ENCODE data around the gene SPHK1.
A peak's percentile ranks its signal among the peaks of the same experiment; 100 is the strongest.
"Not testable (repeated sequence)": the region's sequence is repeated elsewhere in the genome, so short reads cannot be mapped to it uniquely, and the experiment has no call there.

SPHK1 gene, protein sequence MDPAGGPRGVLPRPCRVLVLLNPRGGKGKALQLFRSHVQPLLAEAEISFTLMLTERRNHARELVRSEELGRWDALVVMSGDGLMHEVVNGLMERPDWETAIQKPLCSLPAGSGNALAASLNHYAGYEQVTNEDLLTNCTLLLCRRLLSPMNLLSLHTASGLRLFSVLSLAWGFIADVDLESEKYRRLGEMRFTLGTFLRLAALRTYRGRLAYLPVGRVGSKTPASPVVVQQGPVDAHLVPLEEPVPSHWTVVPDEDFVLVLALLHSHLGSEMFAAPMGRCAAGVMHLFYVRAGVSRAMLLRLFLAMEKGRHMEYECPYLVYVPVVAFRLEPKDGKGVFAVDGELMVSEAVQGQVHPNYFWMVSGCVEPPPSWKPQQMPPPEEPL

DNA sequence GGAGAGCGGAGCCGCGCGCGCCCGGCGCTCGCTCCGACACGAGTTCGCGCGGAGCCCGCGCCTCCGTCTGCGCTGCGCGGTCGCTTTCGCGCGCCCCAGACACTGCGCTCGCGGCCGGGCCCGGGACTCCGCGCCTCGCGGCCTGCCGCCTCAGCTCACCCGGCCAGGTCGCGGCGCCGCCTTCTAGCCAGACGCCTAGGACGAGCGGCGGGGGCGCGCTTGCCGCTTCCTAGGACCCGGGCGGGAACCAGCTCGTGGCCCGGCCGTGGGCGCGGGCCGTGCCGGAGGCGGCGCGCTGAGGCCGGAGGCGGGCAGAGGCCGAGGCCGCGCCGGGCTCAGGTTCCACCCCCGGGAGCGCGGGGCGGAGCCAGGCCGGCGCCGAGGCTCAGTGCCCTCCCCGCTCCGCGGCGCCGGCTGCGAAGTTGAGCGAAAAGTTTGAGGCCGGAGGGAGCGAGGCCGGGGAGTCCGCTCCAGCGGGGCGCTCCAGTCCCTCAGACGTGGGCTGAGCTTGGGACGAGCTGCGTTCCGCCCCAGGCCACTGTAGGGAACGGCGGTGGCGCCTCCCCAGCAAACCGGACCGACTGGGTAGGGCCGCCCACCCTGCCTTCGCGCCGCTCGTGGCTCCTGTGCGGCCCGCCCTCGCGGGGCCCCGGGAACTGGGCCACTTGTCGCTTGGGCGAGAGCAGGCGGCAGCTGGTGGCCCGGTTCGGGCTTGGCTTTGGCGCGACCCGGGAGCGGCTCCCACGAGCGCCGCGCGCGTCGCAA is at the start of gene SPHK1:
Gene SPHK1 (plus strand): TSS at position 388 of the 765 bp plus-strand sequence. CDS start 1,036 bp downstream, outside the sequence.
- Mint-ChIP-seq H3K27ac (peak within 1 kb of the TSS; percentile 85), H3K27me3 (peaks cover 2% of the 10 kb centered on the region), H3K4me3 (peak within 1 kb of the TSS; percentile 85), H3K9me3 (no peaks in the 10 kb centered on the region), H3K36me3 (ENCODE audit: low read depth) (peaks cover 2% of the 10 kb centered on the region), H3K4me1 (peaks cover 15% of the 10 kb centered on the region)
- DNase-seq, result peak; percentile 80
- ATAC-seq, result peak; percentile 68

DNA sequence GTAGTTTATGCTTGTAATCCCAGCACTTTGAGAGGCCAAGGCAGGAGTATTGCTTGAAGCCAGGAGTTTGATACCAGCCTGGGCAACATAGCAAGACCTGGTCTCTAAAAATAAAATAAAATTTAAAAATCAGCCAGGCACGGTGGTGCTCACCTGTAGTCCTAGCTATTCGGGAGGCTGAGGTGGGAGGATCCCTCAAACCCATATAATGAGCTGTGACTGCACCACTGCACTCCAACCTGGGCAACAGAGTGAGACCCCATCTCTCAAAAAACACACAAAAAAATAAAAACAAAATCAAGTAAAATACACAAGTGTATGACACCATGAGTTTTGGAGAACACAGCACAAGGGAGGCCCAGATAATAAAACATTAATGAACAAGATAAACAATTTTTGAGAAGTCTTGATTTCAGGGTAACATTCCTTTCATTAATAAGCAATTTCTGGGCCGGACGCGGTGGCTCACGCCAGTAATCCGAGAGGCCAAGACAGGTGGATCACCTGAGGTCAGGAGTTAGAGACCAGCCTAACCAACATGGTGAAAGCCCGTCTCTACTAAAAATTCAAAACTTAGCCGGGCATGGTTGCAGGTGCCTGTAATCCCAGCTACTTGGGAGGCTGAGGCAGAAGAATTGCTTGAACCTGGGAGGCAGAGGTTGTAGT is 48.6 kb upstream of the SPHK1 start:
- no peak for ATAC-seq
- Mint-ChIP-seq H3K4me3 (no peak overlapping the region), H3K36me3 (ENCODE audit: low read depth) (peaks cover 10% of the 10 kb centered on the region), H3K9me3 (no peaks in the 10 kb centered on the region), H3K4me1 (no peaks in the 10 kb centered on the region), H3K27ac (no peak overlapping the region), H3K27me3 (no peaks in the 10 kb centered on the region)
- no peak for DNase-seq

DNA sequence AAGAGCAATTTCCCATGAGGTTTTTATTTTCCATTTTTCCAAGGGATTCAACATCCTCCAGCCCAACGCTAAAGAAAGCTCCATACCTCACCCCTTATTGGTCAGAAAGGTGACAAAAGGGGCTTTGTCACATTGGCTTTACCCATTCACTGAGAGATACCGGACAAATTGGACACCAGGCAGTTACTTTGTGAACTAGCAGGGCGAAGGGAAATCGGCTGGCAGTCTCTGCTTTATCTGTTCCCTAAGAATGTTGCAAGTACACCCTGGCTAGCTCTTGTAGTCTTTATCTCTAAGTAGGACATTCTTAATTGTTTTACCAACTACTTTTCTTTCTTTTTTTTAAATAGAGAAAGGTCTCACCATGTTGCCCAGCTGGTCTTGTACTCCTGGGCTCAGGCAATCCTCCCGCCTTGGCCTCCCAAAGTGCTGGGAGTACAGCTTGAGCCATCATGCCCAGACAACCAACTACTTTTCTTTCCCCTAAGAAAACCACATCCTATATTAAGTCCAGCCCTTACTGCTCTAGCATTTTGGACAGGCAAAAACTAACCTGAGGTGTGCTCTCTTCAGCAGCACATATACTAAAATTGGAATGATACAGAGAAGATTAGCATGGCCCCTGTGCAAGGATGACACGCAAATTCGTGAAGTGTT is 47.5 kb upstream of the SPHK1 start:
- Mint-ChIP-seq H3K27me3 (no peaks in the 10 kb centered on the region), H3K4me1 (no peaks in the 10 kb centered on the region), H3K4me3 (no peak overlapping the region), H3K27ac (no peak overlapping the region), H3K9me3 (no peaks in the 10 kb centered on the region), H3K36me3 (ENCODE audit: low read depth) (peaks cover 11% of the 10 kb centered on the region)
- no peak for DNase-seq
- ATAC-seq, result no peak

DNA sequence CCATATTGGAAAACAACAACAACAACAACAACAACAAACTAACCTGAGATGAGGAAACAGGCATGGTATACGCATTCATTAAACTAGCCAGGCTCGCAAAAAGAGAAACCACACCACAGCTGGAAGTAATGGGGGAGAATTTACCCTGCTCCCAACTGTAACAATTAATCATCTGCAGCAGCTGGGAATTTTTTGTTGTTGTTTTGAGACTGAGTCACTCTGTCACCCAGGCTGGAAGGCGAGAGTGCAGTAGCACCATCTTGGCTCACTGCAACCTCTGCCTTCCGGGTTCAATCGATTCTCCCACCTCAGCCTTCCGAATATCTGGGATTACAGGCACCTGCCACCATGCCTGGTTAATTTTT is 47.0 kb upstream of the SPHK1 start:
- ATAC-seq (no peak), DNase-seq (no peak)
- H3K27ac Mint-ChIP-seq, result no peak overlapping the region
- no peaks in the 10 kb centered on the region for H3K27me3 Mint-ChIP-seq
- no peaks in the 10 kb centered on the region for H3K9me3 Mint-ChIP-seq
- H3K4me1 Mint-ChIP-seq, result no peaks in the 10 kb centered on the region
- H3K36me3 Mint-ChIP-seq (ENCODE audit: low read depth), result peaks cover 16% of the 10 kb centered on the region
- H3K4me3 Mint-ChIP-seq, result no peak overlapping the region

DNA sequence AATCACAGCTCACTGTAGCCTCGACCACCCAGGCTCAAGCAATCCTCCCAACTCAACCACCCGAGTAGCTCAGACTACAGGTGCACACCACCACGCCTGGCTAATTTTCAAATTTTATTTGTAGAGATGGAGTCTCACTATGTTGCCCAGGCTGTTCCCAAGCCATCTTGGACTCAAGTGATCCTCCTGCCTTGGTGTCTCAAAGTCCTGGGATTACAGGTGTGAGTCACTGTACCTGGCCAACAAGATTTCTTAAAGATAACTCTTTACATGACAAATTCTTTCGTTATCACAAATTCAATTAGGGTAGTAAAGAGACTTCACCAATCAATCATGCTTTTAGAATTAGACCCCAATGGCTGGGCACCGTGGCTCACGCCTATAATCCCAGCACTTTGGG is 43.1 kb upstream of the SPHK1 start:
- H3K27me3 Mint-ChIP-seq, result no peaks in the 10 kb centered on the region
- H3K9me3 Mint-ChIP-seq, result no peaks in the 10 kb centered on the region
- H3K36me3 Mint-ChIP-seq (ENCODE audit: low read depth), result peaks cover 24% of the 10 kb centered on the region
- H3K4me3 Mint-ChIP-seq, result no peak overlapping the region
- H3K27ac Mint-ChIP-seq, result no peak overlapping the region
- ATAC-seq (no peak), DNase-seq (no peak)
- H3K4me1 Mint-ChIP-seq, result no peaks in the 10 kb centered on the region

DNA sequence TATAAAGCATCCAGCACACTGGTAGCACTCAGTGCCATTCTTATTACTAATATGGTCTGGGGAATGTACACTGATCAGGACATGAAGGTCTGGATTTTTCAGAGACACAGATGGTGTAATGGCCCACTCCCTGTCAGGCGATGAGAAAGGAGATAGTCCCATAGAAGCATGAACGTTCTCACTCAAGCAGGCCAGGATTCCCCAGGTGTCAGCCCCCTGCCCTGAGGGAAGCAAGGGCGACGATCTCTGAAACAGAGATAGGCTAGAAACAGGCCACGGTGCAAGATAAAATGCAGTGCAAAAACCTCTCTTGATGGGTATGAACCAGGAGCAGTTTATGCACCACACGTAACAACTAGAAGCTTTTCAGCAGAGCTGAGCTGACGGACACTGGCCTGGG is 41.3 kb upstream of the SPHK1 start:
- Mint-ChIP-seq H3K27ac (no peak overlapping the region), H3K36me3 (ENCODE audit: low read depth) (peaks cover 31% of the 10 kb centered on the region), H3K4me3 (no peak overlapping the region), H3K27me3 (no peaks in the 10 kb centered on the region), H3K4me1 (no peaks in the 10 kb centered on the region), H3K9me3 (no peaks in the 10 kb centered on the region)
- ATAC-seq, result no peak
- DNase-seq, result no peak

DNA sequence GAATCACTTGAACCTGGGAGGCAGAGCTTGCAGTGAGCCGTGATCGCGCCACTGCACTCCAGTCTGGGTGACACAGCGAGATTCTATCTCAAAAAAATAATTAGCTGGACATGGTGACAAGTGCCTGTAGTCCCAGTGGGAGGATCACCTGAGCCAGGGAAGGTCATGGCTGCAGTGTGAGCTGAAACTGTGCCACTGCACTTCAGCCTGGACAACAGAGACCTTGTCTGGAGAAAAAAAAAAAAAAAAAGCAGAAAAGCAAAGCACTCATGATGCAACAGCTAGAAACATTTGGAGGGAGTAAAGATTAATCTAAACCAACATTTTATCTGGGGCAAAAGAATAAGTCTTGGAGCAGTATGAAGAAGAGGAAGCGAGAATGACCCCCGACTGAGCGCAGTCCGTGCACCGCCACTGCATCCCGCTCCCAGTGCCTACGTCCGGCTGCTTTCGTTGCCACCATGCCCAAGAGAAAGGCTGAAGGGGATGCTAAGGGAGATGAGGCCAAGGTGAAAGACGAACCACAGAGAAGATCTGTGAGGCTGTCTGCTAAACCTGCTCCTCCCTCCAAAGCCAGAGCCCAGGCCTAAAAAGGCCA is 38.9 kb upstream of the SPHK1 start:
- Mint-ChIP-seq H3K4me3 (no peak overlapping the region), H3K9me3 (no peaks in the 10 kb centered on the region), H3K27ac (no peak overlapping the region), H3K36me3 (ENCODE audit: low read depth) (peaks cover 27% of the 10 kb centered on the region), H3K27me3 (no peaks in the 10 kb centered on the region), H3K4me1 (no peaks in the 10 kb centered on the region)
- no peak for ATAC-seq
- DNase-seq, result no peak

DNA sequence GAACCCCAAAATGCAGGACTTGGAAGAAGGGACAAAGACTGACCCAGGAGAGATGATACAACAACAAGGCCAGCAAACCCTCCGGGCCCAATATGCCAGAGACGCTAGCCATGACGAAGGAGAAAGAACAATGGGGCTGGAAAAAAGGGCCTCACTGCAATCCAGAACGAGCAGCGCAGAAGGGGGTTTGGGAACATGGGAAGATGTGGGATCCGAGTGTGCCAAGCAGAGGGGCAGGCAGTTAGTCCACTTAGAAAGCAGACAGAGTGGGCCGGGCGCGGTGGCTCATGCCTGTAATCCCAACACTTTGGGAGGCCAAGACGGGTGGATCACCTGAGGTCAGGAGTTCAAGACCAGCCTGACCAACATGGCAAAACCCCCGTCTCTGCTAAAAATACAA is 37.5 kb upstream of the SPHK1 start:
- not testable (repeated sequence) for H3K9me3 Mint-ChIP-seq, ATAC-seq, DNase-seq, H3K4me1 Mint-ChIP-seq, H3K27me3 Mint-ChIP-seq, H3K4me3 Mint-ChIP-seq, H3K27ac Mint-ChIP-seq
- H3K36me3 Mint-ChIP-seq (ENCODE audit: low read depth), result peaks cover 21% of the 10 kb centered on the region

DNA sequence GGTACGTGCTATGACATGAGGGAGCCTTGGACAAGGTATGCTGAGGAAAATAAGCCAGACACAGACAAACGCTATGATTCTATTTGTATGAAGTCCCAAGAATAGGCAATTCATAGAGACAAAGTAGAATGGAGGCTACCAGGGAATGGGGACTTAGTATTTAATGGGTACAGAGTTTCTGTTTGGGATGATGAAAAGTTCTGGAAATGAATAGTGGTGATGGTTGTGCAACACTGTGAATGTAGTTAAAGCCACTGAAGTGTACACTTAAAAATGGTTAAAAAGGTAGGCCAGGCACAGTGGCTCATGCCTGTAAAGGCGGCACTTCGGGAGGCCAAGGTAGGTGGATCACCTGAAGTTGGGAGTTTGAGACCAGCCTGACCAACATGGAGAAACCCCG is 33.9 kb upstream of the SPHK1 start:
- no peak overlapping the region for H3K27ac Mint-ChIP-seq
- H3K9me3 Mint-ChIP-seq, result no peaks in the 10 kb centered on the region
- peaks cover 9% of the 10 kb centered on the region for H3K36me3 Mint-ChIP-seq (ENCODE audit: low read depth)
- no peak overlapping the region for H3K4me3 Mint-ChIP-seq
- DNase-seq, result no peak
- peaks cover 25% of the 10 kb centered on the region for H3K4me1 Mint-ChIP-seq
- ATAC-seq, result no peak
- no peaks in the 10 kb centered on the region for H3K27me3 Mint-ChIP-seq

DNA sequence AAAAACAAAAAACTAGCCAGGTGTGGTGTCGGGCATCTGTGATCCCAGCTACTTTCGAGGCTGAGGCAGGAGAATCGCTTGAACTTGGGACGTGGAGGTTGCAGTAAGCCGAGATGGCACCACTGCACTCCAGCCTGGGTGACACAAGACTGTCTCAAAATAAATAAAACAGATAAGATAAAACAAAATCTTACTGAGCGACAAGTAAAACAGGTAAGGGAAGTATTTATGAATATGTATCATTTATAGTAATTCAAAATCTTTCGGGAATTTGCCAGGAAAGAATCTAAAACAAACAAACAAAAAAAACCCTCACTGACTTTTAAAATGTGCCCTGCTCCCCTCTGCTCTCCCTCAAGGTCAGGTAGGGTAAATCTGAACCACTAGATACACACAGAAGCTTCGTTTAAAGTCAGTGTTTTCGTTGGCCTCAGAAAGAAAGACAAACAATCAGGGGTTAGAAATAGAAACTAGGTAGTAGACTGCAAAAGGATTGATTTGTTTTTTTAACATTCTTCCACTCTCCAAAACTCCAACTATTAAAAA is 32.8 kb upstream of the SPHK1 start:
- DNase-seq (no peak), ATAC-seq (no peak)
- H3K4me3 Mint-ChIP-seq, result peak overlapping the region; percentile 46
- peaks cover 25% of the 10 kb centered on the region for H3K4me1 Mint-ChIP-seq
- H3K36me3 Mint-ChIP-seq (ENCODE audit: low read depth), result peaks cover 8% of the 10 kb centered on the region
- H3K9me3 Mint-ChIP-seq, result no peaks in the 10 kb centered on the region
- H3K27ac Mint-ChIP-seq, result no peak overlapping the region
- no peaks in the 10 kb centered on the region for H3K27me3 Mint-ChIP-seq

DNA sequence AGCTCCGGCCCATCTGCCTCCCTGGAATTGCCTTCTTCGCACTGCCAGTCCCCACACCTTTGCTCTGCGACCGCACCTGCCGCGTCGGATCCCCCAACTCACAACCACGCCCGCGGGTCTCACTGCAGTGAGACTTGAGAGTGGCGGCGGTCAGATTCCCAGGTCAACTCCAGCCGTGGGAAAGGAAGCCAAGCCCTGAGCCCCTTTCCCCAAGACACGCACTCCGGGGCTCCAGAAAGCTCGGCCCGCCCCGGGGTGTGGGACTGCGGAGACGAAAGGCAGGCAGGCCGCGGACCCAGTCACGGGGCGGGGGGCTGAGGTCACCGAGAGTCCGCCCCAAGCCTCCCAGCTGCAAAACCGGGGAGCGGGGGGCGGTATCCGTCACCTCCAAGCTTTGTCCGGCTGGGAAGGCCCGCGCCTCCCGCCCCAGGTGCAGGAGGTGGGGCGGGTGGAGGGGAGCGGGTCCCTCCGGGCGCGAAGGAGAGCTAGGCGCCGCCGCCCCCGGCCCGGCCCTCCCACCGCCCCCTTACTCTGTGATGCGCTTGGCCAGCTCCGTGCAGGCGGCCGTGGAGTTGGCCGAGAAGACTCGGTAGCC is 31.3 kb upstream of the SPHK1 start:
- Mint-ChIP-seq H3K4me3 (peak overlapping the region; percentile 95), H3K4me1 (peaks cover 25% of the 10 kb centered on the region), H3K27ac (peak overlapping the region; percentile 29), H3K27me3 (no peaks in the 10 kb centered on the region), H3K36me3 (ENCODE audit: low read depth) (no peaks in the 10 kb centered on the region), H3K9me3 (no peaks in the 10 kb centered on the region)
- ATAC-seq (peak; percentile 12), DNase-seq (peak; percentile 29)

DNA sequence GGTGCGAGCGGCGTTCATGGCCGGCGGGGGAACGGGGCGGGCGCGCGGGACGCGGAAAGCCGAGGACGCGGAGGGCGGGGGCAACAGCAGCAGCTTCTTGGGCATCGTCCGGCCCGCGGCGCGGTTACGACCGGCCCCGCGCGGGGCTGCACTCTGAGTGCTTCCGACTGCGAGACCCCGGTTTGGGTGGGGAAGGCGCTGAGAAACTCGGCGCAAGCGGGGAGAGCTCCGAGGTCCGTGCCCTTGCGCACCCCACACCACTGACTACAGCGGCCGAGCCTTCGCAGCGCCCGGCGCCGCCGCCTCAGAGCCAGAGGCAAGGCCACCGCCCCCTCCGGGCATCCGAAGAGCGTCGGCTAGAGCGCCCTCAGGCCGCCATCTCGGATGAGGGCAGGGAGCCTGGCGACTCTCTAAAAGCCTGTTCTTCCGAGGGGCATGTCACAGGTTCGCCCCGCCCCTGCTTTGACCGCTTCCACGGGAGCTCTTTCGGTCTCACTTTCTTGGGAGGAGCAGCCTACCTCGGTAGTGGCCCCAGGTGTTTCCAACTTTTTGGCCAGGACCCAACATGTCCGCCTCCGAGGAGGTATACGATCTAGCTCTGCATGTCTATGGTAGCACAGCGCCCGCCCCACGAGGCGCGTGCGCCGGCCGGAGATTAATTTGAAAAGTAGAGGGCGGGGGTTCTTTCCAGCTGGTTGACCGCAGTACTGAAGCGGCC is 30.7 kb upstream of the SPHK1 start, which contains the start of gene PRPSAP1:
Gene PRPSAP1 (minus strand): TSS at position 318 of the 718 bp plus-strand sequence. CDS start 213 bp downstream, at position 105.
- ATAC-seq, result peak; percentile 98
- Mint-ChIP-seq H3K4me3 (peak within 1 kb of the TSS; percentile 95), H3K27me3 (no peaks in the 10 kb centered on the region), H3K4me1 (peaks cover 25% of the 10 kb centered on the region), H3K36me3 (ENCODE audit: low read depth) (no peaks in the 10 kb centered on the region), H3K9me3 (no peaks in the 10 kb centered on the region), H3K27ac (peak within 1 kb of the TSS; percentile 99)
- DNase-seq, result peak; percentile 82

DNA sequence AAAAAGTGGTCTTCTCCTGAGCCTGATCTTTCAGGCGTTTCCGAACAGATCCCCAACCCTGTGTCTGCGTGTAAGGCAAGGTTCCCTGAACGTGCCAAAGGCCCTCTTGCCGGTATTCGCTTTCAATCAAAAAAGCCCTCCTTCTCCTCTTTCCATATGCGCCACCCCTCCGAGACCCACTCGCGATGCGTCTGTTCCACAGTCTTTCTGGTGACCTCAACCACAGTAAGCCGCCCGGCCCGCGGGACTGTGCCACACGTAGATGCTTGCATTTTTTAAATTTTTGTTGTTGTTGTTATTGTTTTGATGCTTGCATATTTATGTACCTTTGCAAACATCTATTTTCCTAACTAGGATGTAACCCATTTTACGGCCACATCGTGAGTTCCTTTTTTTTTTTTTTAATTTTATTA is 30.1 kb upstream of the SPHK1 start:
- peak overlapping the region; percentile 95 for H3K4me3 Mint-ChIP-seq
- no peaks in the 10 kb centered on the region for H3K9me3 Mint-ChIP-seq
- H3K4me1 Mint-ChIP-seq, result peaks cover 25% of the 10 kb centered on the region
- no peaks in the 10 kb centered on the region for H3K36me3 Mint-ChIP-seq (ENCODE audit: low read depth)
- peak overlapping the region; percentile 99 for H3K27ac Mint-ChIP-seq
- DNase-seq, result no peak
- no peak for ATAC-seq
- H3K27me3 Mint-ChIP-seq, result no peaks in the 10 kb centered on the region

All from activated naive CD8-positive, alpha-beta T cell treated with anti-CD3 and anti-CD28 coated beads, Interleukin-2, amount 50 U/mL, for 24 hours (primary cell).